Duodenal mucosa (tissue), 2 donors: ENCODE results near the gene ARHGAP18.

Source experiments
- H3K27ac ChIP-seq: one replicate; pipeline ENCODE4 v1.7.0; 2013; ENCODE audit warnings: low read depth, low read length
- H3K27me3 ChIP-seq, 2 donors: one replicate each; pipeline ENCODE4 v1.7.0; 2013; ENCODE audit warnings: low read length in 2 of 2, control low read depth in 1 of 2; ENCODE audit not compliant: insufficient read depth in 2 of 2, control insufficient read depth in 1 of 2
- H3K36me3 ChIP-seq, 2 donors: one replicate each; pipeline ENCODE4 v1.7.0; 2013; ENCODE audit warnings: low read length in 2 of 2, control low read depth in 1 of 2; ENCODE audit not compliant: insufficient read depth in 2 of 2, control insufficient read depth in 1 of 2
- H3K4me1 ChIP-seq, 2 donors: one replicate each; pipeline ENCODE4 v1.7.0; 2013; ENCODE audit warnings: low read length in 2 of 2, control low read depth in 1 of 2; ENCODE audit not compliant: insufficient read depth in 2 of 2, control insufficient read depth in 1 of 2
- H3K4me3 ChIP-seq, 2 donors: one replicate each; pipeline ENCODE4 v1.7.0; 2013; ENCODE audit warnings: low read length in 2 of 2, low read depth in 1 of 2
- H3K9ac ChIP-seq, 2 donors: one replicate each; pipeline ENCODE4 v1.7.0; 2013; ENCODE audit warnings: low read length in 2 of 2, low read depth in 1 of 2
- H3K9me3 ChIP-seq, 2 donors: one replicate each; pipeline ENCODE4 v1.7.0; 2013; ENCODE audit warnings: low read length in 2 of 2, control low read depth in 1 of 2; ENCODE audit not compliant: control insufficient read depth in 1 of 2

ARHGAP18 gene

DNA sequence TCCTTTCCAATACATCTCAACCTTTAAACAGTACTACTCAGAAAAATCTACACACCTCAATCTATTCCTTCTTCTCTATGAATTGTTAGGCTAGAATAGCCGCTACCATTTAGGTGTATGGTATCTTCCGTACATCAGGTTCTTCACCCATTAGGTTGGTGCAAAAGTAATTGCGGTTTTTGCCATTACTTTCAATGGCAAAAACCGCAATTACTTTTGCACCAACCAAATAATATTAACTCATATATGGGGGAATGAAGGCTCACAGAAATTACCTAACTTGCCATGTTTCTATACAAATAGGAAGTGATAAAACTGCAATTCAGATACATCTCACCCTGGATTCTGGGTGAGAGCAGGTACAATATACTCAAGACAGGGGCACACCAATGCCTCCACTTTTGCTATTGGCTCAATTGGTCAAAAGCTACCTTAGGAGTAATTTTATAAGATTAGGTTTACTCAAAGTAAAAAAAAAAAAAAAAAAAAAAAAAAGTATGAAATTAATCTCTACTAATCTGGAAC, 37.7 kb upstream of the ARHGAP18 start:
- Histone ChIP-seq H3K36me3 (no peaks in the 10 kb centered on the region), H3K9me3 (no peaks in the 10 kb centered on the region), H3K4me3 (no peak overlapping the region), H3K27ac (no peak overlapping the region), H3K4me1 (peaks cover 11 to 20% of the 10 kb centered on the region in 2 donors), H3K27me3 (no peaks in the 10 kb centered on the region), H3K9ac (no peak overlapping the region)

DNA sequence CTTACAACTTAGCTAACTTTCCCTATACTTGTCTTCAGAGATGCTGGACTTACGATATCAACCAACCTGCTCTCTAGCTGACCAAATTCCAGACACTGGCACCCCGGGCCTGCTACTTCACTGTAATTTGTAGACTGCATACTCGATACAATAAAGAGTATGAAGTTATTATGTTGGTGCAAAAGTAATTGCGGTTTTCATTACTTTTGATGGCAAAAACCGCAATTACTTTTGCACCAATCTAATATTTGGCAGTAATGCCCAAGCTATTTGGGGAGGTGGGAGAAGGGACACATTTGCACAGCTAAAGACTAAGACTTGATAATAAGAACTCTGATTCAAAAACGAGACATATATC, 34.9 kb upstream of the ARHGAP18 start:
- Histone ChIP-seq H3K4me1 (peaks cover 11 to 17% of the 10 kb centered on the region in 2 donors), H3K36me3 (no peaks in the 10 kb centered on the region), H3K27ac (no peak overlapping the region), H3K27me3 (no peaks in the 10 kb centered on the region), H3K9ac (no peak overlapping the region), H3K9me3 (no peaks in the 10 kb centered on the region), H3K4me3 (no peak overlapping the region)

DNA sequence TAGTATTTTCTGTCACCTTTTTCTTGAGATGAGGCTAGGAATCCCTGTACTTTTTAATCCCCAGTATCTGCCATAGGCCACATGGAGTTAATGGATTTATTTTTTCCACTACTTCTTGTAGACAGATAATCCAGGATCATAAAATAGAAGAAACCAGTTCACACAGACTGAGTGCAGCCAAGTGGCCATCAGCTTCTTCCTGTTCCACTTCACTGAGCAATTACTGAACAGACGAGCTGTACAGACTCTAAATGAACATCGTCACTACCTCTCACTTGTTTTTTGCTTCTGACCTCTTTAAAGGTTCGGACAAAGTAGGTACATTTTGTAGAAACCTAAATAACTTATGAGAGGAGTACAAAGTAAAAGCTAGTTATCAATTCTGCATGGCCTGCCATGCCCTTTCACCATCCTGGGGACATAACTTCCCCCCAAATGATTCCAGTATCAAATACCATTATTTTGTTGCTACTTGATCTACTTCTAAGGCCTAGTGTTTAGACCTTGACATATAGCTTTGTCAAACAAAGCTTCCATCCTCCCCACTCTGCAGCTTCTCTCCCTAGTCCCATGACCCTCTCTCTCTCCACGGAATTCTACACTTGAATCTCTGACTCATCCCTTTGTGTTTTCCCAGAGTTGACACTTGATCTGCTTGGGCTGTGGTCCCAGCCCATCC, 34.4 kb upstream of the ARHGAP18 start:
- Histone ChIP-seq H3K36me3 (no peaks in the 10 kb centered on the region), H3K27ac (no peak overlapping the region), H3K4me3 (no peak overlapping the region), H3K4me1 (peaks cover 10 to 13% of the 10 kb centered on the region in 2 donors), H3K9me3 (no peaks in the 10 kb centered on the region), H3K27me3 (no peaks in the 10 kb centered on the region), H3K9ac (no peak overlapping the region)

- no peak overlapping the region for H3K4me3 ChIP-seq
- no peaks in the 10 kb centered on the region for H3K27me3 ChIP-seq
- H3K27ac ChIP-seq, result no peak overlapping the region
- H3K9me3 ChIP-seq, result no peaks in the 10 kb centered on the region
- no peaks in the 10 kb centered on the region for H3K4me1 ChIP-seq
- H3K36me3 ChIP-seq, result no peaks in the 10 kb centered on the region
- H3K9ac ChIP-seq, result no peak overlapping the region
Measured at GRCh38 chr6:129740013-129740412, 30.0 kb upstream of the ARHGAP18 start.

DNA sequence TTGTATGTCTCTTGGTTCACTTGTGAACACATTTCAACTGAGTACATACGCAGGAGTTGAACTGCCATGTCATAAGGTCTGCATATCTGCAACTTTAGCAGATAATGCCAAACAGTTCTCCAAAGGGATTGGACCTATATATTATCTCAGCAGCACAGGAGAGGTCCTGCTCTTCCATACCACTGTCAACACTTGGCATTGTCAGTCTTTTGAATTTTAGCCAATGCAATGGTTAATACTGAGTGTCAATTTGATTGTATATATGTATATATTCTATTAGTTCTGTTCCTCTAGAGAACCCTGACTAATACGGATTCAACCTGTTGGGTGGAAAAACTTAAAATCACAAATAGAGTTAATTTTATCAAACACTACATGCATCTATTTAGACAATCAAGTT, 26.1 kb upstream of the ARHGAP18 start:
- Histone ChIP-seq H3K36me3 (no peaks in the 10 kb centered on the region), H3K4me1 (no peaks in the 10 kb centered on the region), H3K27me3 (no peaks in the 10 kb centered on the region), H3K9me3 (no peaks in the 10 kb centered on the region), H3K9ac (no peak overlapping the region), H3K4me3 (no peak overlapping the region), H3K27ac (no peak overlapping the region)

DNA sequence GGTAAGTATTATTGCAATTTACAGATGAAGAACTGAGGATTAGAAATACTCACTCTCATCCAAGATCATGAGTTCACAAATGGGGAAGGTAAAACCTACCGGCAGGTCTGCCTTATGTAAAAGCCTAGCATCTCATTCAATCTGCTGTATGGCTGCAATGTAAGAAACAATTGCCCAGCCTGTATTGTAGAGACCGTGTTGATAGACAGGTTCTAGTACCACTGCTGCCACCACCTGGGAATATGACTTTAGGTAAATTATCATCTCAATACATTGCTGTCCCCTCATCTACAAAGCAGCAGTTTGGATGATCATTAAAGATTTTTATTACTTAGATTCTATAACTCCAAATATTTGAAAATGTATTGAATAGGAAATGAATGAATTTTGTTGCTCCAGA, 23.3 kb upstream of the ARHGAP18 start:
- no peaks in the 10 kb centered on the region for H3K27me3 ChIP-seq
- H3K9me3 ChIP-seq, result no peaks in the 10 kb centered on the region
- H3K36me3 ChIP-seq, result no peaks in the 10 kb centered on the region
- H3K9ac ChIP-seq, result no peak overlapping the region
- H3K4me1 ChIP-seq, result no peaks in the 10 kb centered on the region
- no peak overlapping the region for H3K4me3 ChIP-seq
- H3K27ac ChIP-seq, result no peak overlapping the region

DNA sequence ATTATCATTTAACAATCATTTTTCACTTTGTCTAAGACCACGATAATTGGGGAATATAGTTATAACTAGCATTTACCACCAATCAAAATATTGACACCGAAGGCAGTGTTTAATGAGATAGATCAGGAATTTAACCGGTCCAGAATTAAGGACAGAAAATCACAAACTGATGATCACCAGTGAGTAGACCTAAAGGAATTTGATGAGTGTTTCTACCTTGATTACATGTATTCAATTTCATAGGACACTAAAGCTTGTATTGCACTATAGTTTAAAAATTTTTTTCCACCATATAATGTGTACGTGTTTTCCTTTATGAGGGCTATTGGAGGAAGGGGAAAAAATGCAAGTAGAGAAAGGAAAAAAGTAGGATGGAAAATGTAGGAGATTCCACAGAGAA, 22.6 kb upstream of the ARHGAP18 start:
- H3K4me1 ChIP-seq, result no peaks in the 10 kb centered on the region
- no peaks in the 10 kb centered on the region for H3K36me3 ChIP-seq
- H3K9me3 ChIP-seq, result no peaks in the 10 kb centered on the region
- no peak overlapping the region for H3K9ac ChIP-seq
- no peak overlapping the region for H3K4me3 ChIP-seq
- no peak overlapping the region for H3K27ac ChIP-seq
- H3K27me3 ChIP-seq, result no peaks in the 10 kb centered on the region

DNA sequence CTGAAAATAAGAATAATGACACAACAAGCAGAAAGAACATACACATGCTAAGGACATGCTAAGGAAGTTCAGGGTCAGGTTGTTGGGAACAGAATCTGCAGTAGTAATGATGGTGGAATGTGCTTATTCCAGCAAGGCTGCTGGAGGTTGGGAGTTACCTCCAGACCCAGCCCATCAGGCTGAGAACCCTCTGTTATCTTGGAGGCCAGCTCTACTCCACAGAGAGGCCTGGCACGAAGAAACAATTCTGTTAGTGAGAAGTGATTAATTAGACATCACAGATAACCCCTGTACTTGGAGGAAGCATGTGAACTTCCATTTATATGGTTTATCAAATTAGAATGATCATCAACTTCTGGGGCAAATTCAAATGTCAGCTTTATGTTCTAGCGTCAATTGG, 22.1 kb upstream of the ARHGAP18 start:
- Histone ChIP-seq H3K9ac (no peak overlapping the region), H3K36me3 (no peaks in the 10 kb centered on the region), H3K27me3 (no peaks in the 10 kb centered on the region), H3K9me3 (no peaks in the 10 kb centered on the region), H3K4me1 (no peaks in the 10 kb centered on the region), H3K27ac (no peak overlapping the region), H3K4me3 (no peak overlapping the region)

DNA sequence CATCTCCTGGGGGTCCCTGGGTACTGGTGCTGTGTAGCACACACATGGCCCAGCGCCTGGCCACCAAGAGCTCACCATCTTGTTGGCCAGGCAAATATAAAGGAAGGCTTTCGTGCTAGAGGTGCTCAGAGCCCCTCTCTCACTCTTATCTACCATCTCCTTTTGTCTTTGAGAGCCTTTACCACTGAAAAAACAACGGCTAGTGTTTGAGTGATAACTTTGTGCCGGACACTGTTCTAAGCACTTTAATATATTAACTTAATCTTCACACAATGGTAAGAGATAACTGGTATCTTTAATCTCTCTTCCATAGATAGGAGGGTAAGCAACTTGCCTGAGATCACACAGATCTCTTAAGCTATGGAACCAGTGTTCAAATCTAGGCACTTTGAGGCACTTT, 21.5 kb upstream of the ARHGAP18 start:
- no peak overlapping the region for H3K9ac ChIP-seq
- H3K27ac ChIP-seq, result no peak overlapping the region
- no peaks in the 10 kb centered on the region for H3K36me3 ChIP-seq
- no peaks in the 10 kb centered on the region for H3K27me3 ChIP-seq
- H3K4me3 ChIP-seq, result no peak overlapping the region
- H3K4me1 ChIP-seq, result no peaks in the 10 kb centered on the region
- H3K9me3 ChIP-seq, result no peaks in the 10 kb centered on the region

DNA sequence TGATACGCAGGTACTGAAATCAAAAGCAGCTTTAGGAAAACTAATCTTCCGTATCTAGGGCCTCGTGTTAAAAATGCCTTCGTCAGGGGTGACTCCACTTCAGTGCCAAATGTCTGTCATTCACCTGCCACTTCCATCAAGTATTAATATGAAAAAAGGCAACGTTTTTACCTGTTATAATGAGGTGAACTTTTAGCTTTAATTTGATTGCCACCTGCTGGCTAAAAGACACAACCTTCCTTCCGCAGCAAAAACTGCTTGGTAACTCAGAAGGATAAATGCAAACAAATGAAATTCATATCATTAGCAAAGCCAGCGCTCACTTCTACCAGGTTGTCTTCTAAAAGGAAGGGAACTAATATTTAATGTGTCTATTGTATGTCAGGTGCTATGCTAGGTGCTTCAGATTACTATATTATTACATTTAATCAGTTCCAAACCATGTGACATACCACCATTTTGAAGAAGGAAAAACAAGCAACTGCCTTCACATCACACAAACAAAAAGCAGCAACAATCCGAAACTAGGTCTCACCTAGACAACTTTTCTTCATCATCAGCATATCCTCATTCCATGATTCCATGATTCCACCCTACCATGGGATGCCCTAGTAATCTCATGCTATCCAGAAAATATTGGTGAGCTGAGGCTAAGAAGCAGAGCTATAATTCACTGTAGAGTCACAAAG, 20.6 kb upstream of the ARHGAP18 start:
- Histone ChIP-seq H3K27ac (no peak overlapping the region), H3K4me3 (no peak overlapping the region), H3K9ac (no peak overlapping the region), H3K36me3 (no peaks in the 10 kb centered on the region), H3K27me3 (no peaks in the 10 kb centered on the region), H3K9me3 (no peaks in the 10 kb centered on the region), H3K4me1 (no peaks in the 10 kb centered on the region)
